ENCODE measurements around the gene CAND2.

GRCh38 chr3:12830785-12831156 lies 34.3 kb downstream of the CAND2 start:
- no peak for TF ChIP-seq POLR2A (IDR thresholded peaks at IDR 0.05)
- peak in 2 of 3 experiments; percentile 28 to 33 for TF ChIP-seq CTCF (IDR thresholded peaks at IDR 0.05)

Measured in testis (tissue), 2 donors.